Body of pancreas (tissue), 4 donors: ENCODE data around the gene CD47.

Source experiments
- CTCF ChIP-seq, 7 experiments: fragments of 450-650 bp in 4 of 7; fragments of 200-600 bp in 3 of 7; sonication (generic) in 3 of 7; IDR thresholded peaks; one replicate each; pipeline ENCODE4 v1.5.1; 2016 to 2019; ENCODE audit warnings: antibody characterized with exemption in 7 of 7
- POLR2A ChIP-seq, 3 donors: fragments of 450-650 bp; IDR thresholded peaks; one replicate each; pipeline ENCODE4 v1.6.1; 2016; ENCODE audit warnings: antibody characterized with exemption in 3 of 3, mild to moderate bottlenecking in 2 of 3

DNA sequence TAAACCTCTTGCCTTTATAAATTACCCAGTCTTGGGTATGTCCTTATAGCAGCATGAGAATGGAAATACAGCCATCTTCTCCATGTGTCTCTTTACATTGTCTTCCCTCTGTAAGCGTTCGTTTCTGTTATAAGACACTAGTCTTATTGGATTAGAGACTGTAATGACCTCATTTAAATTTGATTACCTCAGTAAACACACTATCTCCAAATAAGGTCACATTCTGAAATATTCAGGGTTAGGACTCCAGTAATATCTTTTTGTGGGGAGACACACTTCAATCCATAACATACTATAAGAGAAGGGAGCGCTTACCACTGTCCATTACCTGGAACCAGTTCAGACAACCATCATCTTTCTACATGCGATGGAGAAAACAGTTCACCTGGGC, 34.3 kb upstream of the CD47 start:
- no peak for TF ChIP-seq CTCF (IDR thresholded peaks at IDR 0.05)
- TF ChIP-seq POLR2A (IDR thresholded peaks at IDR 0.05), result no peak
